GM19324 (cell line): Measurements from ENCODE around the gene WDR72.
"Not testable (repeated sequence)": the region's sequence is repeated elsewhere in the genome, so short reads cannot be mapped to it uniquely, and the experiment has no call there.

Source experiments
- ATAC-seq: cut with Tn5 transposase; IDR thresholded peaks from one replicate; pipeline ENCODE4 v1.9.1; 2021; ENCODE audit warnings: mild to moderate bottlenecking, moderate library complexity; ENCODE audit not compliant: unreplicated experiment, low FRiP score

The WDR72 gene

GRCh38 chr15:53540626-53541300, 218.7 kb downstream of the WDR72 start:
- ATAC-seq = not testable (repeated sequence)

GRCh38 chr15:53539878-53540277, 219.6 kb downstream of the WDR72 start:
- no peak for ATAC-seq

- ATAC-seq = no peak
These were observed 222.9 kb downstream of the WDR72 start for GRCh38 chr15:53536479-53537120.

- no peak for ATAC-seq
These were observed 223.6 kb downstream of the WDR72 start for GRCh38 chr15:53535886-53536285.

- no peak for ATAC-seq
These were observed 225.2 kb downstream of the WDR72 start for GRCh38 chr15:53534105-53534839.

DNA sequence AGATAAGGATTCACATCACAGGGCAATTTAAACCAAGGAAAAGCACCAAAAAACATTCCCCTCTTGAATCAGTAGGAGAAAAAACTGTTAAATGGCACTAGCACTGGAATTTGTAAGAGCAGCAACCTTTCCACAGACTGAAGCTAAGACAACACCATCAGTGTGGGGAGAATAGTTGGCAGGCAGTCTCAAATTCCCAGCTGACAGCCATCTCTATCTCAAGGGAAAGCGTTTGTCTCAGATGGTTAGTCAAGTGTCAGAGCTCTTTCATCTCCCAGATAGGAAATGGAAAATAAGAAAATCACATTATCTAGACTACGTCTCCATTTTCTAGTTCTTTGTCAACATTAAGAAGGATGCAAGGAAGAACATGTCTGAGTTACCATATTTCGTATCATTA, 228.7 kb downstream of the WDR72 start:
- ATAC-seq = no peak

- no peak for ATAC-seq
These were observed 231.5 kb downstream of the WDR72 start for GRCh38 chr15:53527996-53528395.

GRCh38 chr15:53525894-53526293, 233.6 kb downstream of the WDR72 start:
- no peak for ATAC-seq

DNA sequence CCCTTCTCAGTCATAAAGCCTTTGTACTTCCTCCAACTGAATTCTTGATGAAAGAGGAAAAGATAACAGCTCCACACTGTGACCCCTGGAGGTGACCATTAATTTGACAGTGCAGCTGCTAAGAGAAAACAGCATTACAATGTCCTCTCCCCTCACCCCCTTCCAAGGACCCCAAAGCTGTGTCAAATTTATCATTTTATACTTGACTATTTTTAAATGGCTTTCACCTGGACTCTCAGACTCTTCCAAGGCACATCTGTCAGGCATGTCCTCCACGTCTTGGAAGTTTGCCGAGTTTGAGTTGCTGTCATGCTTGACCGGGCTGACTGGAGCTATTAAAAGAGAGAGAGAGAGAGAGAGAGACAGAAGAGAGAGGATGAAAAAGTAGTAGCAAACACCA, 236.5 kb downstream of the WDR72 start:
- ATAC-seq = no peak

- ATAC-seq = no peak
These were observed 238.5 kb downstream of the WDR72 start for GRCh38 chr15:53520996-53521395.

DNA sequence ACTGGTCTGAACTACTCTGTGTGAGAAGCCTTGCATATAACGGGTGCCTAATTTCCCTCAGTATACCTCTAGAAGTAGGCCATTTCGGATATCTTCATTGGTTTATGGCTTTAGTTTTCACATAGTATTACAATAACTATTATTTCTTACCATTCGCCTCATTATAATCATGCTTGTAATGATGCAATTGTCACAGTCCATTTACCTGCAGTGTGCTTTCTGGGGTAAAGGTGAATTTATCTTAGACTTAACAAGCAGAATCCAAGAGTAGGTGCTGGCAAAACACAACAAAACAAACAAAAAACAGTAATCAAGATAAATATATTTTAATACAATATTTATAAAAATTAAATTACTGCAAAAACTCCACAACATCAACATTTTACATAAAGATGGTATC, 246.0 kb downstream of the WDR72 start:
- ATAC-seq = no peak

- ATAC-seq = no peak
These were observed 247.4 kb downstream of the WDR72 start for GRCh38 chr15:53512029-53512428.

DNA sequence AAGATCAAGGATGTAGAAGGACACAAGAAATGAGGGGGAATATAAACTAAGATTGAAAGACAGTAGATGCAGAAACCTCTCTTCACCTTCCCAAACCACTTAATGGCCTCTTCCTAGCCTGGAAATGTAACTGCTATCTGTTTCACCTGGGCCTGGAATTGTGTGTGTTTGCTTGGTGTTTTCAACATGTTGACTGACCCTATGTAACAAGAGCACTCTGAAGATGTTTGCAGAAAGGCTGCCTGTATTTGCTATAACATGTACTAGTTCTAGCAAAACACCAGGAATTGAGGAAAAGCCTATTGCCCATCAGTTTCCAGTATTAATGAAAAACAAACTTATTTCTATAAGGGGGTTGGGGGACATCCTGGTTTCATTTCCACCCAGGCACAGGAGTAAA, 248.3 kb downstream of the WDR72 start:
- ATAC-seq = no peak

- no peak for ATAC-seq
These were observed 253.1 kb downstream of the WDR72 start for GRCh38 chr15:53506370-53506769.

- ATAC-seq = no peak
These were observed 260.5 kb downstream of the WDR72 start for GRCh38 chr15:53498996-53499395.

GRCh38 chr15:53490341-53490740, 269.1 kb downstream of the WDR72 start:
- ATAC-seq = no peak

DNA sequence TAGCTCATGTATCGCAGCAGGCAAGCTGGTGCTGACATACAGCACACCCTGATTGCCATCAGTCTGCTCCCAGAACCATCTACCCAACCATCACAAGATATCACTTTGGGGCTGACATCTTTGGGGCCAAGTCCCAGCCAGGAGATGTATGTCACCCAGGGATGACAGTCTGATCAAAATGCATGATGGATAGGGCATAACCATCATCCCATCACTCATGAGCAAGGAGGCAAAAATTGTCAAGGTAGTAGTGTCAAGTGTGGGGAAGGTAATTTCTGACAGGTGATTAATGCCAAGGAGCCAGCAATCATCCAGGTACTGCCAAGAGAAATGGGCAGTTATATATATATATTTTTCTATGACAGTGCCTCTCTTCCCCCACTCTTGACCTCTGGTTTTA, 277.4 kb downstream of the WDR72 start:
- ATAC-seq = no peak

- ATAC-seq = no peak
These were observed 281.3 kb downstream of the WDR72 start for GRCh38 chr15:53477981-53478766.

GRCh38 chr15:53473886-53474285, 285.6 kb downstream of the WDR72 start:
- ATAC-seq = no peak

DNA sequence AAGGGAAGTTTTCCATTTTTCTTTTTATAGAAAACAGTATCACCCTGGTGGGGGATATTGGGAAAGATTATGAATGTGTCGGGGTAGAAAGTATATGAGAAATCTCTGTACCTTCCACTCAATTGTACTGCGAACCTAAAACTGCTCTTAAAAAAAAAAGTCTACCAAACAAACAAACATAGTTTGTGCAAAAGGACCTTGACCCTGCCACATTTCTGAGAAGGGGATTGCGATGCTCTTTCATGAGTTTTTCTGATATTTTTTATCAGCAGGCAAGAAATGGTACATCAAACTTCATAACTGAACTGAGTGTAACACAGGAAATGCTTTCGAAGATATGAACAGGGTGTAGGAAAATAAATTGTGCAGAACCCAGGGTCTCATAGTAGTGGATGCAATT, 286.0 kb downstream of the WDR72 start:
- ATAC-seq = no peak

DNA sequence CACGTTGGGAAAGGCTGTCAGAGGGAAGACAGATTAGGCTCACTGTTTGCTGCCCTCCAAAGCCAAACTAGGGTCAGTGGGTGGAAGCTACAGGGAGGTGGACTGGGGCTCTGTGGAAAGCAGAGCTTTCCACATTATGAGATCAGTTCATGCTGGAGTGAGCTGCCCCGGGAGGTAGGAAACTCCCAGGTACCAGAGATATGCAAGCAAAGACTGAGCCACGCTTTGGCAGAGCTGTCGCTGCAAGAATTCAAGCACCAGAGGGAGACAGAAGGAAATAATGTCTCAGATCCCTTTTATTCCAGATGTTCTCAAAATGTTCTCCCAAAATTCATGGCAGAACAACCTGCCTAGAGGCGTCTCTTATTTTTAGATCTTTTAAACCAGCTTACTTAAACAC, 286.6 kb downstream of the WDR72 start:
- no peak for ATAC-seq
